ENCODE measurements around the gene ABHD16A.

ABHD16A gene

DNA sequence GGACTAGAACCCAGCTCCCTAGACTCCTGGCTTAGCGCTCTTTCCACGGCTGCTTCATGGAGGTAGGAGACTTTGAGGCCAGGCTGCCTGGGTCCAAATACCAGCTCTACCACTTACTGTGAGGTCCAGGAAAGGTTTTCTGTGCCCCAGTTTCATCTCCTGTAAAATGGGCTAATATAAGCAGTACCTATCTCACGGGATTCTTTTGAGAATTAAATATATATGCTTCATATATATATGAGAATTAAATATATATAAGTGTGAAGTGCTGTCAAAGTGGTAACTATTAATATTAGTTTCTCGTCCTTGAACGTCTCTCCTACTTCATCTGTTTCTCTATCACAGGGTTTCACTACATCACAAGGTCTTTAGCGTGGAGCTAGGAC lies 12.1 kb downstream of the ABHD16A start:
- H3K36me3 ChIP-seq (ENCODE audit: insufficient read depth): no peaks in the 10 kb centered on the region

DNA sequence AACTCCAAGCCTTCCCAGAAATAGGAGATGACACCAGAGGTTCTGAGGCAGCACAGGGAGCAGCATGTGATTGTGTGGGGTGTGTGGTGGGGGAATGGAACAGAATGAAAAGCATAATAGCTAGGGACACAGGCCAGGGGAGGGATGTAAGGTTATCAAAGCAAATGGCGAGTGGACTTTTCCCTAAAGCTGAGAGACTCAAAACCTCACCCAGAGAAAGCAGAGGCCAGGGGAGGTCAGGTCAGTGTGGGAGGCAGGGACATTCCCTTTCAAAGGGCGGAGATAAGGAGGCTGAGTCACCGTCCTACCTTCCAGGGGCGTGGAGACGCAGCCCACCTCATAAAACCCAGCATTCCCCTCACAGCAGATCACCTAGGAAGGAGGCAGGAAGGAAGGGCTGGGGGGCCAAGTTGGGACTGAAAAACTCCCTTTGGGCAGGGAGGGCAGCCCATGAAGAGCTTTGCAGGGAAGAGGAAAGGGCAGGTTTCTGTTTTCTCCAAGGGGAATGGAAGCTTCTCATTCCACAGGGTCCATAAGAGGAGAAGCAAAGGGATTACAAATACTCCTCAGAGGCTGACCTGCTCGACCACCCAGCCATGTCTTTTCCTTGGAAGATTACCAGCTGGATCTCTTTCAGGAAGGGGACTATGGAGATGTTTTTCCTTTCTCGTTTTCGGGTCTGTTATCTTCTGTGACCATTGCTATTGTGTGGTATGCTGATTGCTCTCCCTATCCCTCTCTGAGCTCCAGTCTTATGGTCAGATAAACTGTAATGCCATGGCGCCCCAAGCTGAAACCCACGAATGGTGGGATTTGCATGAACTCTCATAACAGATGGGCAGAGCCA lies 12.7 kb downstream of the ABHD16A start:
- Histone ChIP-seq H3K36me3 (ENCODE audit: insufficient read depth) (no peaks in the 10 kb centered on the region), H3K9ac (no peak overlapping the region), H2AFZ (ENCODE audit: low read depth) (no peak overlapping the region), H3K4me1 (ENCODE audit: low read depth, poor library complexity, severe bottlenecking) (no peaks in the 10 kb centered on the region), H3K4me3 (IDR thresholded peaks at IDR 0.05; ENCODE audit: insufficient read depth, low read depth, low read length) (no peak overlapping the region), H3K79me2 (ENCODE audit: insufficient read depth, low read depth) (no peaks in the 10 kb centered on the region), H3K4me2 (no peak overlapping the region), H3K27ac (no peak overlapping the region), H3K27me3 (ENCODE audit: insufficient read depth, low read depth) (no peaks in the 10 kb centered on the region), H4K20me1 (ENCODE audit: insufficient read depth) (no peaks in the 10 kb centered on the region)
- TF ChIP-seq, protein P1, sequence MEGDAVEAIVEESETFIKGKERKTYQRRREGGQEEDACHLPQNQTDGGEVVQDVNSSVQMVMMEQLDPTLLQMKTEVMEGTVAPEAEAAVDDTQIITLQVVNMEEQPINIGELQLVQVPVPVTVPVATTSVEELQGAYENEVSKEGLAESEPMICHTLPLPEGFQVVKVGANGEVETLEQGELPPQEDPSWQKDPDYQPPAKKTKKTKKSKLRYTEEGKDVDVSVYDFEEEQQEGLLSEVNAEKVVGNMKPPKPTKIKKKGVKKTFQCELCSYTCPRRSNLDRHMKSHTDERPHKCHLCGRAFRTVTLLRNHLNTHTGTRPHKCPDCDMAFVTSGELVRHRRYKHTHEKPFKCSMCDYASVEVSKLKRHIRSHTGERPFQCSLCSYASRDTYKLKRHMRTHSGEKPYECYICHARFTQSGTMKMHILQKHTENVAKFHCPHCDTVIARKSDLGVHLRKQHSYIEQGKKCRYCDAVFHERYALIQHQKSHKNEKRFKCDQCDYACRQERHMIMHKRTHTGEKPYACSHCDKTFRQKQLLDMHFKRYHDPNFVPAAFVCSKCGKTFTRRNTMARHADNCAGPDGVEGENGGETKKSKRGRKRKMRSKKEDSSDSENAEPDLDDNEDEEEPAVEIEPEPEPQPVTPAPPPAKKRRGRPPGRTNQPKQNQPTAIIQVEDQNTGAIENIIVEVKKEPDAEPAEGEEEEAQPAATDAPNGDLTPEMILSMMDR (conservative IDR thresholded peaks at IDR 0.05; ENCODE audit: low read depth, low read length): no peak

More for the DNA sequence above, 12.1 kb downstream of the ABHD16A start:
- Histone ChIP-seq H3K4me3 (IDR thresholded peaks at IDR 0.05; ENCODE audit: insufficient read depth, low read depth, low read length) (no peak overlapping the region), H3K27ac (no peak overlapping the region), H2AFZ (ENCODE audit: low read depth) (no peak overlapping the region), H3K79me2 (ENCODE audit: insufficient read depth, low read depth) (no peaks in the 10 kb centered on the region), H3K9ac (no peak overlapping the region), H3K4me2 (no peak overlapping the region), H3K4me1 (ENCODE audit: low read depth, poor library complexity, severe bottlenecking) (no peaks in the 10 kb centered on the region), H3K27me3 (ENCODE audit: insufficient read depth, low read depth) (no peaks in the 10 kb centered on the region), H4K20me1 (ENCODE audit: insufficient read depth) (no peaks in the 10 kb centered on the region)
- TF ChIP-seq, protein P1 (conservative IDR thresholded peaks at IDR 0.05; ENCODE audit: low read depth, low read length): no peak

DNA sequence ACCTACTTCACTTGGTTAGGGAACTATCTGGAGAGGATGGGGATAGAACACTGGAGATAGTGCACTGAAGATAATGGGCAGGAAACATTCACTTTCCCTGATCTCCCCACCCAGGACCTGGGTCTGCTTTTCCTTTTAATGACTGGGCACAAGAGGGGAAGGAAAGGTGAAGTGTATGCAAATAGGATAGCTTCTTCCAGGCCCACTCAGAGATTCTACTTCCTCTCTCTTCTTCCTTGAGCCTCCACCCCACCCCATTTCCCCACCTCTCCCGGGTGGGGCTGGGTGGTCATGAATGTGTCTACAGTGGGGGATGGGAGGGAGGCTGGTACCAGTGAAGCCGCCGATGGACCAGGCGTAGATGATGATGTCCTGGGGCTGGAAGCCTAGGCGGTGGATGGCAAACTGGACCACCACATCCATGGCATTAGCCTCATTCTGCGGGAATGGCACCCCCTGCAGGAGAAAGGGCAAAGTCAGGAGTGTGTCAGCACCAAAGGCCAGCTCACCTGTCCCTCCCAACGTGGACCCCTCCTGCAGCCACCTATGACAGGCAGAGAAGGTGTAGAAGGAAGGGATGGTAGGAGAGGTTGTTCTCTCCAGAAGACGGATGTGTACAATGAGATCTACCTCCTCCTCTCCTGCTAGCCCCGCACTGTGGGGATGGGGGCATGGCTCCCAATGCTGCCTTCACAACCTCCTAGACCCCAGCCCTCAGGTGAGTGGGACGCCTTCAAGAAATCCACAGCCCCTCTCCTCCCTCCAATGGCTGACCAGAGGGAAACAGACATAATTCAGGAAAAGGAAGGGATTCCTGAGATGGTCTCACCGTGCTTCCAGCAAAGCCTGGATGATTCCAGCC lies 13.6 kb downstream of the ABHD16A start:
- no peak overlapping the region for H3K4me3 ChIP-seq (IDR thresholded peaks at IDR 0.05; ENCODE audit: insufficient read depth, low read depth, low read length)
- no peaks in the 10 kb centered on the region for H4K20me1 ChIP-seq (ENCODE audit: insufficient read depth)
- H3K4me2 ChIP-seq: no peak overlapping the region
- no peaks in the 10 kb centered on the region for H3K79me2 ChIP-seq (ENCODE audit: insufficient read depth, low read depth)
- H2AFZ ChIP-seq (ENCODE audit: low read depth): no peak overlapping the region
- H3K9ac ChIP-seq: no peak overlapping the region
- TF ChIP-seq, protein P1 (conservative IDR thresholded peaks at IDR 0.05; ENCODE audit: low read depth, low read length): peak; percentile 61; the same call in 1 of the 2 replicates
- no peaks in the 10 kb centered on the region for H3K36me3 ChIP-seq (ENCODE audit: insufficient read depth)
- no peak overlapping the region for H3K27ac ChIP-seq
- H3K4me1 ChIP-seq (ENCODE audit: low read depth, poor library complexity, severe bottlenecking): no peaks in the 10 kb centered on the region
- H3K27me3 ChIP-seq (ENCODE audit: insufficient read depth, low read depth): no peaks in the 10 kb centered on the region

DNA sequence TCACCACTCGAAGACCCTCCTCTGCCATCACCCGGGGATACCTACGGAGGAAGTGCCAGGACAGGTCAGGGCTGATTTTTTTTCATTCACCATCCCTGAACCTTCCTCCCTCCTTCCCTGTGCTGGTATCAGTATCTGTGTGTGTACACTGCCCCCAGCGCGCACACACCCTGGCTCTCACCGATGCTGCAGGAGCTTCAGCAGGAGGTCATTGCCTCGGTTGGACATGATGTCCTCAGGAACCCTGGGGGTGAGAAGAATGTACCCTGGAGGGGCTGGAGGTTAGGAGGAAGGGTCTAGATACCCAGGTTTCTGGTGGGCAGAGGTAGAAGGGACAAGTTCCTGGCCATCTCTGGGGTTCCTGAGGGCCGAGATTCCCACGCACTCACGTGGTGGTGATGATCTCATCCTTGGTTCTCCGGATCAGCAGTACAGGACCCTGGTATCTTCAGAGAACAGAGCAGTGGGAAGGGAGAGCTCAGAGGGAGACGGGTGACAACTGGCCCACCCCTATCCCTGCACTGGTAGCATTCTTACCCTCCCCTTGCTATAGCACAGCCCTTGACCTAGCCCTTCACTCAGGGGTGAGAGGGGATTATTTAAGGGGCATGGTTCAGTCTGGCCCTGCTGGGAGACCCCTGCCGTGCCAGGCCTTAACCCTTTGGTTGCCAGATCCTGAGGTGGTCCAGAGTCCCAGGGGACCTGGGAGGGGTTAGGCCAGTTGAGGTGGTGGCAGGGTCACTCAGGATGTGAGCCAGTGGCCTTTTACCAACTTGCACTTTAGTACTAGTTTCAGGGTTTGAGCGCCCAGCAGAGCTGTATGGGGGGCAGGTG lies 15.0 kb downstream of the ABHD16A start:
- Histone ChIP-seq H4K20me1 (ENCODE audit: insufficient read depth) (no peaks in the 10 kb centered on the region), H2AFZ (ENCODE audit: low read depth) (no peak overlapping the region), H3K4me2 (no peak overlapping the region), H3K27me3 (ENCODE audit: insufficient read depth, low read depth) (no peaks in the 10 kb centered on the region), H3K79me2 (ENCODE audit: insufficient read depth, low read depth) (no peaks in the 10 kb centered on the region), H3K9ac (no peak overlapping the region), H3K4me1 (ENCODE audit: low read depth, poor library complexity, severe bottlenecking) (no peaks in the 10 kb centered on the region), H3K4me3 (IDR thresholded peaks at IDR 0.05; ENCODE audit: insufficient read depth, low read depth, low read length) (no peak overlapping the region), H3K36me3 (ENCODE audit: insufficient read depth) (no peaks in the 10 kb centered on the region), H3K27ac (no peak overlapping the region)
- TF ChIP-seq, protein P1 (conservative IDR thresholded peaks at IDR 0.05; ENCODE audit: low read depth, low read length): no peak

Data from KMS-11 (cell line).